Cardiac fibroblast (primary cell): Measurements from ENCODE around the gene UBFD1.

Experiments used
- DNase-seq, 2 donors: peaks; one replicate each; pipeline versions ENCODE4 v3.0.0 to v3.0.0-alpha.2; 2010; ENCODE audit warnings: low read depth in 2 of 2
- H3K4me3 ChIP-seq, 2 donors: replicated peaks in 1 of 2; 1 replicate in 1 of 2; 2 replicates in 1 of 2; pipeline ENCODE4 v1.5.1; 2011; ENCODE audit warnings: low read depth in 2 of 2, low read length in 2 of 2, mild to moderate bottlenecking in 2 of 2, moderate library complexity in 1 of 2
- TF ChIP-seq, protein P1 (sequence below): IDR thresholded peaks from one replicate; pipeline ENCODE4 v1.5.1; 2011; ENCODE audit warnings: low read depth, mild to moderate bottlenecking, low read length, inconsistent platforms

The UBFD1 gene

DNA sequence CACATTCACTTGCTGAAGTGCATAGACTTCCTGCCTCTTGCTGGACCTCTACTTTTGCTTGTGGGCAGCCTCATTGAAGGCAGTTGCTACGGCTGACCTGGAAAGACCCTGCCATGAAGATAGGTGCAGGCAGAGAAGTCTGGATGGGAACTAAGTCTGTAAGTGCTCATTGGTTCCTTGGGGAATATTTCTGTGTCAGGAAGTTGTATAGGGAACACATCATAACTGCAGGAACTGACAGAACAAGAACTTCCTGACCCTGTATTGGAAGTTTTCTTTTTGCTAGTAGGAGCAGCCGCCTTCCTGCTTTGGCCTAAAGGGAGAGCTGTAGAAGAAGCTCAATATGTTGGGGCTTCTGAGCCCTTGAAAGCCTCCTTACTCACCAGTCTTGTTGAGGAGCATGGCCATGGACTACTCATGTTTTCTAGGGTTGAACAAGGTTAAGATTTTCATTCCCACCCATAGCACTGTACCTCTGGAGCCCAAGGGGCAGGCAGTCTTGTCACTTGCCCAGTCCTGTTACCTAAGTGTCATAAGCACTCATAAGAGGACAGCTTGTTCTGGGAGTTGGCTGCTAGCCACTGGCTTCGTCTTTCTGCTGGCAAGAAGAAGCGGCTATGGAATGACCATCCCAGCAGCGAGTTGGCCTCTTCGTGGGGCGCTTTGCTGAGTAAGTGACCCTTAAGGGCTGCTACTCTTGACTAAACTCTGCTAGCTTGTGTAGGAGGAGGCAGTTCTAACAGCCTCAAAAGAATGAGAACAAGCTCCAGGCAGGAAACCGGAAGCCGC is 7.2 kb downstream of the UBFD1 start:
- DNase-seq, result peak in 1 of 2 donors; percentile 13
- H3K4me3 ChIP-seq, result no peak overlapping the region
- TF ChIP-seq, protein P1, sequence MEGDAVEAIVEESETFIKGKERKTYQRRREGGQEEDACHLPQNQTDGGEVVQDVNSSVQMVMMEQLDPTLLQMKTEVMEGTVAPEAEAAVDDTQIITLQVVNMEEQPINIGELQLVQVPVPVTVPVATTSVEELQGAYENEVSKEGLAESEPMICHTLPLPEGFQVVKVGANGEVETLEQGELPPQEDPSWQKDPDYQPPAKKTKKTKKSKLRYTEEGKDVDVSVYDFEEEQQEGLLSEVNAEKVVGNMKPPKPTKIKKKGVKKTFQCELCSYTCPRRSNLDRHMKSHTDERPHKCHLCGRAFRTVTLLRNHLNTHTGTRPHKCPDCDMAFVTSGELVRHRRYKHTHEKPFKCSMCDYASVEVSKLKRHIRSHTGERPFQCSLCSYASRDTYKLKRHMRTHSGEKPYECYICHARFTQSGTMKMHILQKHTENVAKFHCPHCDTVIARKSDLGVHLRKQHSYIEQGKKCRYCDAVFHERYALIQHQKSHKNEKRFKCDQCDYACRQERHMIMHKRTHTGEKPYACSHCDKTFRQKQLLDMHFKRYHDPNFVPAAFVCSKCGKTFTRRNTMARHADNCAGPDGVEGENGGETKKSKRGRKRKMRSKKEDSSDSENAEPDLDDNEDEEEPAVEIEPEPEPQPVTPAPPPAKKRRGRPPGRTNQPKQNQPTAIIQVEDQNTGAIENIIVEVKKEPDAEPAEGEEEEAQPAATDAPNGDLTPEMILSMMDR, result no peak

DNA sequence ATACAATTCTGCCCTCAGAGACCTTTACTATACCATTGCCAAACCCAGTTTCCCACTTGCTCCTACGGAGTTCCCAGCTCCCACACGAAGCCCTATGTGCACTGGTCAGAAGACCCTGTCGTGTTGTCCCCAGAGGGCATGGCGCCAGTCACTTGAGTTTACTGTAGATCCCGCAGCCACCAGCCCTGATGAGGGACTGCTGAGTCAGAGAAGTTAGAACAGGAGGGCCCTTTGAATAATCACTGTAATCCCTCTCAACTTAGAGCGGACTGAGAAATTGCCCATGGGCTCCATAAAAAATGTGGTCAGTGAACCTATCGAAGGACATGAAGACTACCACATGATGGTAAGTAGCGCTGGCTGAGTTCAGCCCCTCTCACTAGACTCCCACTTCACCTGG is 9.2 kb downstream of the UBFD1 start:
- TF ChIP-seq, protein P1, result no peak
- no peak for DNase-seq
- no peak overlapping the region for H3K4me3 ChIP-seq

DNA sequence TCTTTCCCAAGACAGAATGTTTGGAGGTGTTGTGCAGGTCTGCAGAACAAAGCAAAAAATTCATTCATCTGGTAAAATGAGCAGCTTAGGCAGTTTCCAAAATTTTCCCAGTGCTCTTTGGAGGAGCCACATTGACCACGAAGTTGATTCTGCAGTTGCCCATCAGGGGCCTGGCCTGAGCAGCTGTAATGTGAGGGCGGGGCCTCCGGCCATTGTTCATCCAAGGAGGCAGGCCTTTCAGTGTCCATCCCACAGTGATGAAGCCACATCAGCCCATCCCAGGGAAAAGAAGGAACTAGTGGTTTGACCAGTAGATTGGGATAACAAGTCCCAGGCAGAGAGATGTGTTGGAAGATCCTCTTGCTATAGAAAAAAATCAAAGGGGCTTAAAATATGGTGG is 10.1 kb downstream of the UBFD1 start:
- DNase-seq, result no peak
- TF ChIP-seq, protein P1, result no peak
- H3K4me3 ChIP-seq, result no peak overlapping the region

DNA sequence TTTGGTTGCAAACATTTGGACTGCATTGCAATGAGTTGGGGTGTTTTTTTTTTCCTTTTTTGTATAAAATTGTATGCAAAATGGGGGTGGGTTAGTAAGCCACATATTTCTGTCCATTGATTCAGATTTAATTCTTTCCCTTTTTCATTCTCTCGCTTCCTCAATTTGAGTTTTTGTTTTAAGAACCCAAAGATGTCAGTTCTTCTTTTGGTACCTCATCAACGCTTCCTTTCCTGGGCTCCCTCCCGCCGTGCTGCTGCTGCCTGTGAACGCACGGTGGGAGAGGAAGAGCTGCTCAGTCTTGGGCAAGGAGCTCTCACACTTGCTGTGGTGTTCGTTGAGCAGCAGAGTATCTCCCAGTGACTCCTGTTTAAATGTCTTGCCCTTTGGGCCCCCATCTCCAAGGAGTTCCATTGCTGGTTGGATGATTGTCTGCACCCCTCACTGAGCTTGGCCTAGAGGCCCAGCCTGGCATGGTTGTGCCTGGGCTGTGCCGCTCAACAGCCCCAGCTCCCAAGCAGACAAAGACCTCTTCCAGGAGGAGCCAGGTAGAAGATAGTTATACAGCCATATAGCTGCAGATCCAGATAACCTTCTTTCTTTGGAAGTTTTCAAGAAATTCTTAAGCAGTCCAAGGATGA is 13.6 kb downstream of the UBFD1 start:
- TF ChIP-seq, protein P1, result no peak
- DNase-seq, result no peak
- H3K4me3 ChIP-seq, result no peak overlapping the region

DNA sequence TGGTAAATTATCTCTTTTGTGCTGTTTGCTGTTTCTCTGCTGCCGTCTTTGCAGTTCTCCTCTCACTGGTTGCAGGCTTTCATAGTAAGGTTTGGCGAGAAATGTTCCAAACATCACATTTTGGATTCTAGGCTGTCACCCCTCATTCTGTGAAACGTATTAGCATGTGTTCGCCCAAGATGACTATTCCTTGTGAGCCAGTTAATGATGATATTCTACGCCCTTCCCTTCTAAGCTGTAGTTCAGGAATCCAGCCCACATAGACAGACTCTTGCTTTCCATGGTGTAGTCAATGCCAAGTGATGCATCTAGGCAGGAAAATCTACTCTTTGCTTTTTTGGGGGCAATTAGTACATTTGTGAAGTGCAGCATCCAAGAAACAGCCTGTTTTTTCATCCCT is 14.4 kb downstream of the UBFD1 start:
- no peak overlapping the region for H3K4me3 ChIP-seq
- TF ChIP-seq, protein P1, result no peak
- no peak for DNase-seq

DNA sequence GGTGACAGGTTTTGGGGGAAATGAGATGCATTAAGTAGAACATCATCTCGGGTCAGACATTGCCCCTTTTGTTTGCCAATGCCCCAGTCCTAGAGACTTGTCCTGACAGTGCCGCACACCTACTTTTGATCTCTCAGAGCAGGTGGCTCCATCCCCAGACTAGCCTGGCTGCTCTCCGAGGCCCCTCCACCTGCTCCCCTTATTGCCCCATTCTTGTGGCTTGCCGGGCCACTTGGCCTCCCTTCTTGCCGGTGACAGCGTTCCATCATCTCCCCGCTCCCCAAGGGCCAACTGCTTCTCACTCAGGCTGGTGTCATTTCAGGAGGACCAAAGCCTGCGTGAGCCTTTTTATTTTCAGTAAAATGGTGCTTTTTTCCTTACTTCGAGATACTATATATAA is 14.9 kb downstream of the UBFD1 start:
- H3K4me3 ChIP-seq, result no peak overlapping the region
- DNase-seq, result no peak
- TF ChIP-seq, protein P1, result no peak

DNA sequence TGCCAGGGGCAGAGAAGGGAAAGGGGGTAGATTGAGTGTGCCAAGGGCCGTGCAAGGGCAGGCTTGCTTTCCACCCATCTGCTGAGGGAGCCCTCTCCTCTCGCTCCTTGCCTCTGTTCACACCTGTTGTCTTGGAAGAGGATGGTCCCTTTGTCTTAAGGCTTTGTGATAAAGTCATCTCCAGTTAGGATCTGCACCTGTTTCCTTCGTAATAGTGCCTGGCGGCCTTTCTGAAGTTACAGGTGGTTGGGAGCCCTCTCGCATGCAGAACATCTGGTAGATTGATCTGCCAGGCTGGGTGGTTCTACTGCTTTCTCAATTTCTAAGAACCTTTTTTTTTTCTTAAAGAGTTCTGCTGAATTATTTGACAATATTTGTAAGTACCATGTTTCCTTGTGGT is 16.3 kb downstream of the UBFD1 start:
- TF ChIP-seq, protein P1, result no peak
- no peak overlapping the region for H3K4me3 ChIP-seq
- no peak for DNase-seq
